ENCODE data around the gene TGFBR2.

TGFBR2 gene

GRCh38 chr3:30631243-30631904, 25.0 kb downstream of the TGFBR2 start:
- H3K27ac ChIP-seq: no peak overlapping the region
- no peak for DNase-seq
- no peaks in the 10 kb centered on the region for H3K27me3 ChIP-seq (ENCODE audit: insufficient read depth, low read depth, severe bottlenecking)
- H3K9me3 ChIP-seq (ENCODE audit: severe bottlenecking): no peaks in the 10 kb centered on the region
- no peaks in the 10 kb centered on the region for H3K36me3 ChIP-seq
- TF ChIP-seq CTCF (IDR thresholded peaks at IDR 0.05; ENCODE audit: low read depth, low read length): no peak
- H3K4me3 ChIP-seq (ENCODE audit: low read depth, low read length): no peak overlapping the region

- no peak for DNase-seq
- no peaks in the 10 kb centered on the region for H3K36me3 ChIP-seq
- H3K27ac ChIP-seq: no peak overlapping the region
These were observed 25.7 kb downstream of the TGFBR2 start for GRCh38 chr3:30632065-30632464.

GRCh38 chr3:30632521-30632920, 26.1 kb downstream of the TGFBR2 start:
- no peaks in the 10 kb centered on the region for H3K36me3 ChIP-seq
- no peak for TF ChIP-seq CTCF (IDR thresholded peaks at IDR 0.05; ENCODE audit: low read depth, low read length)
- no peak for DNase-seq
- no peaks in the 10 kb centered on the region for H3K27me3 ChIP-seq (ENCODE audit: insufficient read depth, low read depth, severe bottlenecking)
- no peaks in the 10 kb centered on the region for H3K9me3 ChIP-seq (ENCODE audit: severe bottlenecking)
- H3K4me3 ChIP-seq (ENCODE audit: low read depth, low read length): no peak overlapping the region
- no peak overlapping the region for H3K27ac ChIP-seq

More at GRCh38 chr3:30632065-30632464, 25.7 kb downstream of the TGFBR2 start:
- no peaks in the 10 kb centered on the region for H3K9me3 ChIP-seq (ENCODE audit: severe bottlenecking)
- H3K4me3 ChIP-seq (ENCODE audit: low read depth, low read length): no peak overlapping the region
- TF ChIP-seq CTCF (IDR thresholded peaks at IDR 0.05; ENCODE audit: low read depth, low read length): no peak
- no peaks in the 10 kb centered on the region for H3K27me3 ChIP-seq (ENCODE audit: insufficient read depth, low read depth, severe bottlenecking)

- TF ChIP-seq CTCF (IDR thresholded peaks at IDR 0.05; ENCODE audit: low read depth, low read length): no peak
- Histone ChIP-seq H3K4me3 (ENCODE audit: low read depth, low read length) (no peak overlapping the region), H3K36me3 (no peaks in the 10 kb centered on the region), H3K27me3 (ENCODE audit: insufficient read depth, low read depth, severe bottlenecking) (no peaks in the 10 kb centered on the region), H3K9me3 (ENCODE audit: severe bottlenecking) (no peaks in the 10 kb centered on the region), H3K27ac (no peak overlapping the region)
- DNase-seq: no peak
These were observed 27.3 kb downstream of the TGFBR2 start for GRCh38 chr3:30633718-30634117.

GRCh38 chr3:30634761-30635735, 28.6 kb downstream of the TGFBR2 start:
- no peak for DNase-seq
- no peaks in the 10 kb centered on the region for H3K36me3 ChIP-seq
- TF ChIP-seq CTCF (IDR thresholded peaks at IDR 0.05; ENCODE audit: low read depth, low read length): no peak
- no peaks in the 10 kb centered on the region for H3K9me3 ChIP-seq (ENCODE audit: severe bottlenecking)
- H3K27ac ChIP-seq: no peak overlapping the region
- H3K4me3 ChIP-seq (ENCODE audit: low read depth, low read length): no peak overlapping the region
- no peaks in the 10 kb centered on the region for H3K27me3 ChIP-seq (ENCODE audit: insufficient read depth, low read depth, severe bottlenecking)

Measured in WERI-Rb-1 (cell line).